ENCODE data around the gene SELENOO.

The SELENOO gene

GRCh38 chr22:50200461-50201190 is at the start of gene SELENOO:
Gene SELENOO, plus strand, starts transcription at chr22:50201011. Its CDS starts 26 bp downstream, at chr22:50201037.
- peaks cover 21% of the 10 kb centered on the region for H3K36me3 ChIP-seq (ENCODE audit: insufficient read depth, low read length)
- peak within 1 kb of the TSS; percentile 73 for H3K4me3 ChIP-seq (ENCODE audit: low read length)
- no peaks in the 10 kb centered on the region for H3K27me3 ChIP-seq (ENCODE audit: insufficient read depth, low read length)
- H2AFZ ChIP-seq (ENCODE audit: low read depth, low read length), result peak within 1 kb of the TSS; percentile 54
- peaks cover 5% of the 10 kb centered on the region for H3K9me3 ChIP-seq (ENCODE audit: low read length)
- H3K4me1 ChIP-seq (ENCODE audit: insufficient read depth, low read length), result peaks cover 18% of the 10 kb centered on the region

GRCh38 chr22:50151571-50152537 is 49.0 kb upstream of the SELENOO start:
- Histone ChIP-seq H2AFZ (ENCODE audit: low read depth, low read length) (no peak overlapping the region), H3K4me3 (ENCODE audit: low read length) (no peak overlapping the region), H3K36me3 (ENCODE audit: insufficient read depth, low read length) (no peaks in the 10 kb centered on the region), H3K4me1 (ENCODE audit: insufficient read depth, low read length) (peaks cover 10% of the 10 kb centered on the region), H3K9me3 (ENCODE audit: low read length) (no peaks in the 10 kb centered on the region), H3K27me3 (ENCODE audit: insufficient read depth, low read length) (no peaks in the 10 kb centered on the region)

GRCh38 chr22:50153056-50153755 is 47.6 kb upstream of the SELENOO start:
- H3K27me3 ChIP-seq (ENCODE audit: insufficient read depth, low read length), result no peaks in the 10 kb centered on the region
- peaks cover 4% of the 10 kb centered on the region for H3K4me1 ChIP-seq (ENCODE audit: insufficient read depth, low read length)
- H2AFZ ChIP-seq (ENCODE audit: low read depth, low read length), result no peak overlapping the region
- no peak overlapping the region for H3K4me3 ChIP-seq (ENCODE audit: low read length)
- H3K36me3 ChIP-seq (ENCODE audit: insufficient read depth, low read length), result no peaks in the 10 kb centered on the region
- no peaks in the 10 kb centered on the region for H3K9me3 ChIP-seq (ENCODE audit: low read length)

- no peaks in the 10 kb centered on the region for H3K27me3 ChIP-seq (ENCODE audit: insufficient read depth, low read length)
- no peaks in the 10 kb centered on the region for H3K9me3 ChIP-seq (ENCODE audit: low read length)
- no peak overlapping the region for H2AFZ ChIP-seq (ENCODE audit: low read depth, low read length)
- peaks cover 2% of the 10 kb centered on the region for H3K4me1 ChIP-seq (ENCODE audit: insufficient read depth, low read length)
- H3K4me3 ChIP-seq (ENCODE audit: low read length), result no peak overlapping the region
- H3K36me3 ChIP-seq (ENCODE audit: insufficient read depth, low read length), result no peaks in the 10 kb centered on the region
Measured at GRCh38 chr22:50153756-50154140, 47.1 kb upstream of the SELENOO start.

- Histone ChIP-seq H3K9me3 (ENCODE audit: low read length) (no peaks in the 10 kb centered on the region), H3K36me3 (ENCODE audit: insufficient read depth, low read length) (no peaks in the 10 kb centered on the region), H3K4me3 (ENCODE audit: low read length) (no peak overlapping the region), H3K4me1 (ENCODE audit: insufficient read depth, low read length) (peaks cover 2% of the 10 kb centered on the region), H2AFZ (ENCODE audit: low read depth, low read length) (no peak overlapping the region), H3K27me3 (ENCODE audit: insufficient read depth, low read length) (peaks cover 5% of the 10 kb centered on the region)
Measured at GRCh38 chr22:50157709-50158375, 43.0 kb upstream of the SELENOO start.

- Histone ChIP-seq H2AFZ (ENCODE audit: low read depth, low read length) (no peak overlapping the region), H3K4me3 (ENCODE audit: low read length) (no peak overlapping the region), H3K27me3 (ENCODE audit: insufficient read depth, low read length) (peaks cover 13% of the 10 kb centered on the region), H3K36me3 (ENCODE audit: insufficient read depth, low read length) (no peaks in the 10 kb centered on the region), H3K4me1 (ENCODE audit: insufficient read depth, low read length) (peaks cover 2% of the 10 kb centered on the region), H3K9me3 (ENCODE audit: low read length) (peaks cover 2% of the 10 kb centered on the region)
Measured at GRCh38 chr22:50160947-50161346, 39.9 kb upstream of the SELENOO start.

GRCh38 chr22:50161508-50162390 is 39.1 kb upstream of the SELENOO start:
- Histone ChIP-seq H3K36me3 (ENCODE audit: insufficient read depth, low read length) (no peaks in the 10 kb centered on the region), H3K9me3 (ENCODE audit: low read length) (peaks cover 2% of the 10 kb centered on the region), H3K27me3 (ENCODE audit: insufficient read depth, low read length) (peaks cover 13% of the 10 kb centered on the region), H3K4me1 (ENCODE audit: insufficient read depth, low read length) (peaks cover 2% of the 10 kb centered on the region), H2AFZ (ENCODE audit: low read depth, low read length) (no peak overlapping the region), H3K4me3 (ENCODE audit: low read length) (no peak overlapping the region)

- peaks cover 2% of the 10 kb centered on the region for H3K9me3 ChIP-seq (ENCODE audit: low read length)
- H3K36me3 ChIP-seq (ENCODE audit: insufficient read depth, low read length), result no peaks in the 10 kb centered on the region
- peaks cover 2% of the 10 kb centered on the region for H3K4me1 ChIP-seq (ENCODE audit: insufficient read depth, low read length)
- H3K4me3 ChIP-seq (ENCODE audit: low read length), result no peak overlapping the region
- H2AFZ ChIP-seq (ENCODE audit: low read depth, low read length), result no peak overlapping the region
- peaks cover 13% of the 10 kb centered on the region for H3K27me3 ChIP-seq (ENCODE audit: insufficient read depth, low read length)
Measured at GRCh38 chr22:50162391-50162956, 38.3 kb upstream of the SELENOO start.

GRCh38 chr22:50165436-50166123 is 35.2 kb upstream of the SELENOO start:
- H3K4me1 ChIP-seq (ENCODE audit: insufficient read depth, low read length), result peaks cover 4% of the 10 kb centered on the region
- H3K27me3 ChIP-seq (ENCODE audit: insufficient read depth, low read length), result peaks cover 20% of the 10 kb centered on the region
- peaks cover 2% of the 10 kb centered on the region for H3K9me3 ChIP-seq (ENCODE audit: low read length)
- no peaks in the 10 kb centered on the region for H3K36me3 ChIP-seq (ENCODE audit: insufficient read depth, low read length)
- no peak overlapping the region for H2AFZ ChIP-seq (ENCODE audit: low read depth, low read length)
- no peak overlapping the region for H3K4me3 ChIP-seq (ENCODE audit: low read length)

GRCh38 chr22:50167689-50168489 is 32.9 kb upstream of the SELENOO start:
- H3K9me3 ChIP-seq (ENCODE audit: low read length), result peaks cover 2% of the 10 kb centered on the region
- no peak overlapping the region for H3K4me3 ChIP-seq (ENCODE audit: low read length)
- no peak overlapping the region for H2AFZ ChIP-seq (ENCODE audit: low read depth, low read length)
- H3K36me3 ChIP-seq (ENCODE audit: insufficient read depth, low read length), result no peaks in the 10 kb centered on the region
- H3K27me3 ChIP-seq (ENCODE audit: insufficient read depth, low read length), result peaks cover 34% of the 10 kb centered on the region
- H3K4me1 ChIP-seq (ENCODE audit: insufficient read depth, low read length), result peaks cover 6% of the 10 kb centered on the region

All from neuron (in vitro differentiated cells).